CD4-positive, alpha-beta T cell treated with Interleukin-2 at 100 ng/mL for 4 hours (primary cell): Measurements from ENCODE around the gene C11orf71.
A peak's percentile ranks its signal among the peaks of the same experiment; 100 is the strongest.

Experiments
- DNase-seq: peaks from one replicate; pipeline ENCODE4 v3.0.0-alpha.2; 2020; ENCODE audit warnings: low spot score

C11orf71 gene

GRCh38 chr11:114400216-114400914 is at the start of gene C11orf71, which contains the start of gene RBM7:
TSS of gene C11orf71 (minus strand) at chr11:114400511. CDS start at chr11:114400331, 180 bp downstream.
TSS of gene RBM7 (plus strand) at chr11:114400666. CDS start at chr11:114400672, 6 bp downstream.
- DNase-seq: peak; percentile 99

DNA sequence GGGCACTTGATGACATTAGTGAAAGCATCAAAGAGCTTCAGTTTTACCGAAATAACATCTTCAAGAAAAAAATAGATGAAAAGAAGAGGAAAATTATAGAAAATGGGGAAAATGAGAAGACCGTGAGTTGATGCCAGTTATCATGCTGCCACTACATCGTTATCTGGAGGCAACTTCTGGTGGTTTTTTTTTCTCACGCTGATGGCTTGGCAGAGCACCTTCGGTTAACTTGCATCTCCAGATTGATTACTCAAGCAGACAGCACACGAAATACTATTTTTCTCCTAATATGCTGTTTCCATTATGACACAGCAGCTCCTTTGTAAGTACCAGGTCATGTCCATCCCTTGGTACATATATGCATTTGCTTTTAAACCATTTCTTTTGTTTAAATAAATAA is 49.5 kb upstream of the C11orf71 start:
- DNase-seq: no peak

DNA sequence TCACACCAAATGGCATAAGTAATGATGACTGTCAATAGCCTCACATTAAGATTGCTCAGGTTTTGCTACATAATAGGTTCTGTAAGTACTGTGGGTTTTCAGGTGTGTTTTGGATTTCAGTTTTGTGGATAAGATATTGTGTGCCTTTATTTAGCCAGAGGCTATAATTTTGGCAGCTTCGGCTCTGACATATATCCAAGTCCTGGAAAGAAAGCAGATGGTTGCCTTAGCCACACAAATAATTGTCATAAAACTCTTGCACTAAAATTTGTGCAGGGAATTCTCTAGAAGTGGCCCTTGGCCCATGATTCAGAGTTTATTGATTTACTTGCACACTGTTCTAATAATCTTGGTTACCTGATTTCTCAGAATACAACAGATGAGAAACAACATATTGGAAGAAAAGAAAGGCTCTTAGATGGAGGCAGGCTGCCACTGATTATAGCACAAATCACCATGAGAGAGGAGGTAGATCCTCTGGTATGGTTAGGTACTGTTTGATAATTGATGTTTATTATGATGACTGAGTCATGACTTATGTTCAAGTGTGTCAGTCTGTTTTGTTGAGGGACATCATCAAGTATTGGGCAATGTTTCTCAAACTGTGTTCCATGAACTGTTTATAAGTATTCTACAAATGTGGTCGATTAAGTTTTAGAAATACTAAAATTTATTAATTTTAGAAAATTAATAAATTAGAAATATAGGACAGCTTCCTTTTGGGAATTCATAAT is 48.6 kb upstream of the C11orf71 start:
- no peak for DNase-seq

GRCh38 chr11:114447892-114448291 is 47.6 kb upstream of the C11orf71 start:
- DNase-seq: no peak

GRCh38 chr11:114447444-114447843 is 47.1 kb upstream of the C11orf71 start:
- no peak for DNase-seq

GRCh38 chr11:114442536-114442935 is 42.2 kb upstream of the C11orf71 start:
- DNase-seq: no peak

DNA sequence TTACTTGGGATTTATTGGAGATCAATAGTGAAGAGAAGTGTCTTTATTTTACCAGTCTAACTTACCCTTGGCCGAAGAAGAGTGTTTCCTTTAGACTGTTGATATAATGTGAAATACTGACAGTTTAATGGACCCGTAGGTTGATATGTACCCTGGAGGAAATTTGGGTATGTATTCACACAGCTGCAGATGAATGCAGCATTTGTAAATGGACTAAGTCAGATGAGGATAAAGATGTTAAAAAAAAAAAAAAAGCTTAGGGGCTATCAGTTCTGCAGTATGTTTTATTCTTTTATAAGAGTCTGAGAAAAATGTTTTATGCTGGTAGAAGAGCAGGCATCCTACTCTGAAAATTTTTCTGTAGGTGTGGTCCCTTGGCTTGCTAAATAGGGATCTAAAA is 41.6 kb upstream of the C11orf71 start:
- DNase-seq: no peak

DNA sequence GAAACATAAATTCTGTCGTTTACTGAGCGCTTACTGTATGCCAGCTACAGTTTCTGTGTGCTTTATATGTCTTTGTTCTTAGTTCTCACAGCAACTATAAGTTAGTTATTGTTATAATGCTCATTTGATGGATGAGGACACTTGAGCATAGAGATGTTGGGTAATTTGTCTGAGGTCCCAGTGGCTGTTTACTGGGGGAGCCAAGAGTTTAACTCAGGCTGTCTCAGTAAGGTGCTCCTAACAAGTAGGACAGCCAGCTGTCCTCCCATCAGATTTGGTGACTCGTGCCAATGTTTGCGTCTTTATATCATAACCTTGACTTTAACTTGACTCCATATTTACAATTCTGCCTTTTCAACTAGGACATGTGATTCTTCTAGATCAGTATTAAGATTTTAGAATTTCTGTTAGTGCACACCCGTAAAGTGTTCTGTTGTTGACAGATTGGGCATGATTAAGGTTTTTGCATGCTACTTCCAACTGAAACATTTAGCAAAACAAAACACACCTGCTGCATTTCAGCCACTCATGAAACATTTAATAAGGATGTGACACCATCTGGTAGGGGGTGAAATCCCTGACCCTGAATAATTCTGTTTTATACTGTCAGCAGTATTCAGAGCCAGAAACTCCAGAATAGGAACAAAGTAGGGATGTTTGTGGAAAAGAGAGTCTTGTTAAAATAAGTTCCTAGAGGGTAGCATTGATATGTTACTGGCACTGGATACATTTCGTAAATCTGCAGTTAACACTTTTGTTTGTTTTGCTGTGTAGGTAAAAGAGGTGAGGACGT is 40.9 kb upstream of the C11orf71 start:
- DNase-seq: no peak

DNA sequence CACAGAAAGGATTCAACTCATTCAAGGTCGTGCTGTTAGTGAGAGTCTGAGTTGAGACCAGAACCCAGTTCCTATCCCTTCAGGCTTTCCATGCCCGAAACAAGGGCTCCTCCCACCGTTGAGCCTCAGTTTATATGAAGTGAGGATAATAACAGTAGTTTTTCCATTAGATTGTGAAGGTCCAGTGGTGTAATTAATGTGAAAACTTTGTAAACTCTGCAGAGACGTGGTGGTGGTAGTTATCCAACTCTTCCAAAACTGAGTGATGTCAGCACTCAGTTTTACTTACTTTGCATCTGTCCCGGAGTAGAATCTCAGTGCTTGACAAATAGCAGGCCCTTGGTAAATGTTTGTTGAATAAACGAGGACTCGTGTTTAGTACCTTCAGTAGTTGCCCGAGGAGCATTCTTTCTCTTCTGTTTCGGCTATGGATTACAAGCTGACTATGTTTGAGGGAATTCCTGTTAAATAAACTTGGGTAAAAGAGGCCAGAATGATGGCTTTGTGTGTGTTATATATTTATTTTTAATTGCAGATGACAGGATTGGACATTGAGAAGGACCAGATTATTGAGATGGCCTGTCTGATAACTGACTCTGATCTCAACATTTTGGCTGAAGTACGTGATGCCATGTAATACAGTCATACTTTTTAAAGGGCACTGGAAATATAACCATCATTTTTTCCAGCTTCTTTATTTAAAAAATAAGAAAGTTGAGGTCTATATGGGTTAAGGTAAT is 40.0 kb upstream of the C11orf71 start:
- DNase-seq: no peak

- DNase-seq: peak; percentile 95
These were observed 39.2 kb upstream of the C11orf71 start, which contains the start of gene REXO2 for GRCh38 chr11:114439229-114440120. TSS of gene REXO2 (plus strand) at chr11:114439467. CDS start at chr11:114439529, 62 bp downstream.

GRCh38 chr11:114438303-114438702 is 38.0 kb upstream of the C11orf71 start:
- DNase-seq: no peak

- no peak for DNase-seq
These were observed 33.1 kb upstream of the C11orf71 start for GRCh38 chr11:114433376-114433775.

DNA sequence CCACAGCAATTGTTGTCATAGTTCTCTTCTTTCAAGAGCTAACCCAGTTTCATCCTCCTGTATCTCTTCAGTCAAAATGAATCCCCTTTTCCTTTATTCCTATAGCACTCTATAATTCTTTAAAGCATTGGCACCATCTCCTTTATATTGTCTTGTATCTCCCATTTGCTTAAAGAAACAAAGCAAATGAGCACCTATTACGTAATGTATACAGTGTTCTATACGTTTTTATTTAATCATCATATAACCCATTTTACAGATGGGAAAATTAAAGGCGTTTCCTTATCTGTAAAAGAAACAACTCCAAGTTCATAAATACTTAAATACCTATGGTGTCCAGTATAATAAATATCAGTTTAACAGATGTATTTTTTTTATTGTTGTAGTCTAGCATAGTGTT is 32.6 kb upstream of the C11orf71 start:
- DNase-seq: no peak

DNA sequence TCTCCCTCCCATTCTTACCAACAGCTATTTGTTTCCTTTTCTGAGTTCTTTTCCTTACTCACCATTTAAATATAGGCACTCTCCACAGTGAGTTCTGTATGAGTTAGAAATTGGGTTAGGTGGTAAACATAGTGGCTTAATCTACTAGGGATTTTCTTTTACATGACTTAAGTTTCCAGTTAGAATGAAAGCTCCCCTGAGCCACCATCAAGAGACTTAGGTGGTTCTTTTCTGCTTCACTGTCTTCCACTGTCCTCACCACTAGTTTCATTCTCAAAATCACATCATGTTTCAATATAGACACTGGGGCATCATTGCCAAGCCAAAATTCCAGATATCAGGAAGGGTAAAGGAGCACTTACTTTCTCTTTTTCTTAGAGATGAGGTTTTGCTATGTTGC is 30.0 kb upstream of the C11orf71 start:
- no peak for DNase-seq

- no peak for DNase-seq
These were observed 26.0 kb upstream of the C11orf71 start for GRCh38 chr11:114426280-114426679.

- no peak for DNase-seq
These were observed 16.2 kb upstream of the C11orf71 start for GRCh38 chr11:114416441-114416961.

DNA sequence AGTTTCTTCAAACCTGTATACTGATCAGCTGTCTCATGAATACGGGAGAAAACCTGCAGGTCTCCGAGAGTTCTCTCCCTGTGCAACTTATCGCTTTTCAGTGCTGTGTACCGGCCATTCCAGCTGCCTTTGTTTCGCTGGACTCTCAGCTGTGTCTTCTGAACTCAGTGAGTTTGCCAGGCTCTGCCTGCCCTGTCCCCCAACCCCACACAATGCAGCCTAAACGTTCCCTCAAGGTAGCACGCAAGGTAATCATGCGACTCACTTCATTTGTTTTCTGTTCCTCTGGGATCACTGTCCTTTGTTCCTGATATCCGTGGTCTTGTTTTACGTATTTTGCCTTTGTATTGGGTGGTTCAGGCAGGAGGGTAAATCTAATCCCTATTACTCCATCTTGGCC is 13.6 kb upstream of the C11orf71 start:
- DNase-seq: no peak

DNA sequence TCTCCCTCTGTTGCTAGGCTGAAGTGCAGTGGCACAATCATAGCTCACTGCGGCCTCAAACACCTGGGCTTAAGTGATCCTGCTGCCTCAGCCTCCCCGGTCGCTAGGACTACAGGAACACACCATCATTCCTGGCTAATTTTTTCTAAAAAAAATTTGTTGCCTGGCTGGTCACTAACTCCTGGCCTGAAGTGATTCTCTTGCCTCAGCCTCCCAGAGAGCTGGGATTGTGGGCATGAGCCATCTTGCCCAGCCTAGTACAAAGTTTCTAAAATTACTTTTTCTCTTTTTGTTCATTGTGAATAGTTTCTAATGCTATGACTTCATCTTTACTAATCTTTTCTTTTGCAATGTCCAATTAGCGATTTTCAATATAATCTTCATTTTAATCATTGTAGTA is 12.6 kb upstream of the C11orf71 start:
- DNase-seq: no peak

GRCh38 chr11:114401311-114401710 is 1.0 kb upstream of the C11orf71 start:
- DNase-seq: no peak

DNA sequence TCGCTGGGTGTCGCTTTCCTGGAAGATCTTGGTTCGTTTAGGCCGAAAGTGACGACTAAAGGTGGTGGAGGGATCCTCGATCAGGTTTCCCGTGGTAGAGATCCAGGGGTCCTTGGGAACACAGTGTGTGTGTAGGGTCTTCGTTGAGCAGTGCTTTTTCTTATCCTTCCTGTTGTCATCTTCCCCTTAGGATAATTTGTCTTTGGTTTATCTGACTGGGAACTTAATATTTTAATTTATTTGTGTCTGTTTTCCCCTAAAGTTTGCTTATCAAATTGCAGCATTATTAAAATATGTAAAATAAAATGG is 558 bp upstream of the C11orf71 start:
- no peak for DNase-seq
